ENCODE data around the gene ANKMY2.
"Not testable (repeated sequence)": the region's sequence is repeated elsewhere in the genome, so short reads cannot be mapped to it uniquely, and the experiment has no call there.

The ANKMY2 gene

DNA sequence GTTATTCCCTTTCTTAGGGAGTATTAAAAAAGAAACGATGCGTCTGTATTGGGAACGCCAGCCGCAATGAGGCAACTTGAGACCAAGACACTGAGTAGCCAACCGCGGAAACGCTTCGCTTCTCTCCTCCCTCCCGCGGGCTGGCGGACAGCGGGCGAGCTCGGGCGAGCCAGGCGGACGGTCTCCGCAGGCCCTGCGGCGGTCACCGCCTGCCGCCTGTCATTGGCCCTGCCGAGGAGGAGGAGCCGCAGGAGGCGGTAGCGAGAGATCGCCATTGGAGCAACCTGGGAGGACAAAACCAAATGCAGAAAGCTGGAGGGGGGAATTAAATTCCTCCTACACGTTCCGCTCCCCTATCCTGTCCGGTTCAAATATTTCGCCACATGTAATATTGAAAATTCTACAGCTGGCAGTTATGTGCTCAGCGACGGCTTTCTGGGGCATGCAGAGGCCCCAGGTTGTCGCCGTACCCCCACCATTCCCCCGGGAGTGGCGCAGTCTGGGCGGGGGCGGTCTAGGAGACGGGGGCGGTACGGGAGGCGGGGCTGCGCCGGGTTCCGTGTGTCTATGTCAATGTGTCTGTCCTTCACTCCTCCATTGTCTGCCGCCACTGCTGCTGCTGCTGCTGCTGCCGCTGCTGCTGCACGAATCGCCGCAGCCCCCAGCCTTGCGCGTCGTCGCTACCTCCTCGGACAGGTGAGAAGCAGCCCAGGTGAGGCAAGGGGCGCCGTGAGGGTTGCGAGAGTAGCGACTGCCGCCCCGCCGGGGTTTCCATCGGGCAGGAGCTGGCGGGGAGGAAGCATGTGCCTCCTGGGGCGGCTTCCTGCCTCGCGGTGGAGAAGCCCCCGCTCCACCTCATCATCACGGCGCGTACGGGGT, at the start of gene ANKMY2, which contains the start of gene BZW2:
Gene ANKMY2 (minus strand): TSS at position 162 of the 879 bp plus-strand sequence. CDS start 181 bp downstream, outside the sequence.
Gene BZW2 (plus strand): TSS at position 589 of the 879 bp plus-strand sequence. CDS start 19,263 bp downstream, outside the sequence.
- DNase-seq: peak; percentile 86

DNA sequence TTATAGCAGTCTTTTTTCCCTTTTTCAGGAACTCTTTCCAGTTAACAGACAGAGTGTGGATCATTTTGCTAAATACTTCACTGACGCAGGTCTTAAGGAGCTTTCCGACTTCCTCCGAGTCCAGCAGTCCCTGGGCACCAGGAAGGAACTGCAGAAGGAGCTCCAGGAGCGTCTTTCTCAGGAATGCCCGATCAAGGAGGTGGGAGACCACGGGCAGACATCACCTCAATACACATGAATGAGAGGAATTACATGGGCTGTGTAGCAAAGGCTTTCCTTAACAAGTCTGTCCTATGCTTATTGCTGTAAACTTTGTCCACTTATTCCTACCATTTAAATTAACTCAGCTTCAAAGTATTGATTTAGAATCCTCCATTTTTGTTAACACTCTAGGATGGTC, 49.3 kb upstream of the ANKMY2 start:
- no peak for DNase-seq

DNA sequence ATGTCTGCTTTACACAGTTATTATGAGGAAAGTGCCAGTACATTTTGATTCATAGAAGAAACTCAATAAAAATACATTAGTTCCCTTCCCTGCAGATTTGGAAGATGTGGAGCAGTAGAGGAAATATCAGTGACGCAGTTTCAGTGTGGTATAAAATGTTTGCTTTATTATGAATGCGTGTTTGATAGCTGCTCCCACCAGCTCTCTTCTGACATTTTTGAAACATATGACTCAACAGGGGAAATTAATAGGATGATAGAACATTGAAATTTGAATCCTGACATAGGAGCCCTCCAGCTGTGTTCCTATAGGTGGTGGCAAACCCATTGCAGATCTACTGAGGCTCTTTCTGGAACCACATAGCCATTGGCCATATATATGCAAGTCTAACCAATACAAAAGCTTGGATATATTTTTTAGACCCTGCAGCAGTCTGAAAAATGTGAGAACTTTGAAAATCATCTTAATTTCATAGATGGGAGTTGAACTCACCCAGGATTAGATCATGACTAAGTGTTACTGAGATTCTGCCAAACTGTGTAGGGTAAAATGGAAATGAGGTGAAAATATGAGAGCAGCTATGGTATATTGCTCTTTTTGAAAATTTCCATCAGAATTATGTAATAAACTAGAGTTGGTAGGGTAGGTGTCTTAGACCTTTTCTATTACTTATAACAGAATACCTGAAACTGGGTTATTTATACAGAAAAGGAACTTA, 48.2 kb upstream of the ANKMY2 start:
- no peak for DNase-seq

DNA sequence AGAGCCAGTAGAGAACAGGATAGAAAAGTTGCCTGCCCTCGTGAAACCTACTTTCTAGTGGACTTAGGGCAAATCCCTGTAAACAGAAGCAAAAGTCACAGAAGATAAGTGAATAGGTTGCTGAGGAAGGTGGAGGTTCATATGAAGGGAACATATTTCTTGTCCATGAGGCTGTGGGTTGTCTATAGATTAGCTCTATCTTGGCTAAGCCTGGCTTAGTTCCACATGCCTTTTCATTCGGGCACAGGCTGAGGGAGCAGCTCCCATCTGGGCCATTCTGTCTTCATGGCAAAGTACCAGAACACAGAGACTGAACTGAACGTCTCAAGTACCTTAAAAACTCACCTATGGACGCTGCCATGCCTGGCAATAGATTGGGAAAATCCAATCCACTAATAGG, 45.7 kb upstream of the ANKMY2 start:
- no peak for DNase-seq

DNA sequence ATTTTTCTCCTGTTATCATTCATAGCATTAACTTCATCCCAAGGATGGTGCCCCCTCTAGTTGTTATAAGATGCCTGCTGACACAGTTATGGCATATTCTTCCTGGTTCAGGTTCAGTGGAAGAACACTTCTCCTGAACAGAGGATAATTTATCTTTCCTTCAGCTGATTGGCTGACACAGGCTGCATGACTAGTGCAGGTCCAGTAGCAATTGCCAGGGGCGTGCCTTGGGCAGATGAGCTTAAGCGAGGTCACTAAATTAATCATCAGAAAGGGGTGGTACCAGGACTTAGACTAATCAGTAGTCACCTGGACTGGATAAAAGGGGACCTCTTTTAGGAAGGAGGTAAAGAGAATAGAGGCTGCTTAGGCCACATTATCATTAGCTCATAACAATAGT, 42.7 kb upstream of the ANKMY2 start:
- DNase-seq: no peak

DNA sequence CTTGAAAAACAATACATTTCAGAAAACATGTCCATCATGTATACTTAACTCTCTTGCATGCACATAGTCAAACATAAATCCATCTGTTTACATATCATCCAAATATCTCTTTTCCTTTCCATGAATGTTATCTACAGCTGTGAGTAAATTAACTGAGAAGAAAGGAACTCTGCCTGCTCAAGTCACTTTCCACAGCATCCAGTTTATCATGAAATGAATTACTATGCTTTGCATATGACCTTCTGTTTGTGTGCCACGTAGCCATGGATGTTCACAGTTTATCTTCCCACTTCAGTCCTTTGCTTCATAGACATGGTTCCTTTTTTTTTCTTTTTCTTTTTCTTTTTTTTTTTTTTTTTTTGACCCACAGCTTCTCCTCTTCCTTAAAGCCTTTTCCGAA, 40.0 kb upstream of the ANKMY2 start:
- DNase-seq: no peak

DNA sequence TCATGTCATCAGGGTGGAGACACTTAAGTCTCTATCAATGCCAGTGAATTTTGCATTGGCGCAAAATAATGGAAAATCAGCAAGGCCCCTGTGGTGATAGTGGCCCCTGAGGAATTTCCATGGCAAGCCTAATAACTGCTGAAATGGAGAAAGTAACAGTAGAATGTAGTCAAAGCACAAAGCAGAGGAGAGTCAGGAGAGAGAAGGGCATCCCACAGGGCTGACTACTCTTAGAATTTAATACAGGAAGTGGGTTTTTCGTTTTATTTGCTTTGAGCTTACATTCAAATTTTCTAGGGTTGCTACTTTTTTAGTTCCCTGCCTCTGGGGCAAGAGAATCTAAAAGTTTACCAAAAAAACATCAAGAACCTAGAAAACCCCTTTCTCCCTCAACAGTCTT, 39.4 kb upstream of the ANKMY2 start:
- no peak for DNase-seq

DNA sequence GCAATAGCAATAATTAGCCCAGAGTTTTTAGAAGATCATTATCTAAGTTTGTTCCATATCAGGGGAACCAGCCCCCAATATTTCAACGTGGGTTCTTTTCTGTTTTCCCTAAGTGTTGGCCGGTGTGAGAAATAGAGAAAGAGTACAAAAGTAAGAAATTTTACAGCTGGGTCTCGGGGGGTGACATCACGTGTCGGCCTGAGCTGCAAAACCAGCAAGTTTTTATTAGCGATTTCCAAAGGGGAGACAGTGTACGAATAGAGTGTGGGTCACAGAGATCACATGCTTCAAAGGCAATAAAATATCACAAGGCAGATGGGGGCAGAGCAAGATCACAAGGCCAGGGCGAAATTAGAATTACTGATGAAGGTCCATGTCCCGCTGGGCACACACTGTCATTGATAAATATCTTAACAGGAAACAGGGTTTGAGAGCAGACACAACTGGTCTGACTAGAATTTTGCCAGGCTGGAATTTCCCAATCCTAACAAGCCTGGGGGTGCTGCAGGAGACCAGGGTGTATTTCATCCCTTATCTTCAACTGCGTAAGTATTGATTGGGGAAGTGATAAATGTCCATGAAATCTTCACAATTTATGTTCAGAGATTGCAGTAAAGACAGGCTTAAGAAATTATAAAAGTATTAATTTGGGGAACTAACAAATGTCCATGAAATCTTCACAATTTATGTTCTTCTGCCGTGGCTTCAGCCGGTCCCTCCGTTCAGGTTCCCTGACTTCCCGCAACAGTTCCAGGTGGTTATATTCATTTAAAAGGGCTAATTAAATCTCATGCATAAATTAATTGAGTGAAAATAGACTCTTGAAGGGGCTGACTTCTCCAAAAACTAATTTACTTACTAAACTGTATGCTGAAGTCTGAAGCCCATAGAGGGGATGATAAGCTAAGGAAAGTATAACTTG, 33.4 kb upstream of the ANKMY2 start:
- not testable (repeated sequence) for DNase-seq

DNA sequence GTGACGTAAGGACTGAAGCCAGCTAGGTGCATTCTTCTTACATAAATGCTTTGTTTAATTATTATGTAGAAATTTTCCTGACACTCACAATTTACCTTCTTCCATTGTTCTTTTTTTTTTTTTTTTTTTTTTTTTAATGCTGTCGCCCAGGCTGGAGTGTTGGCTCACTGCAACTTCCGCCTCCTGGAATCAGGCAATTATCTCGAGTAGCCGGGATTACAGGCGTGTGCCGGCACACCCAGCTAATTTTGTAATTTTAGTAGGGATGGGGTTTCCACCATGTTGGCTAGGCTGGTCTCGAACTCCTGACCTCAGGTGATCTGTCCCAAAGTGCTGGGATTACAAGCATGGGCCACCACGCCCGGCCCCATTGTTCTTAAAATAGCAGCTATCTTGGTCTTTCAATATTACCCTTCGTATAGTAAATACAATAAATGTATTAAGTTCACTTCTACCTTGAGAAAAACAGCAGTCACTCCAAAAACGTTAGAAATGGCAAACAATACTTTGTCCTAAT, 32.5 kb upstream of the ANKMY2 start:
- no peak for DNase-seq

DNA sequence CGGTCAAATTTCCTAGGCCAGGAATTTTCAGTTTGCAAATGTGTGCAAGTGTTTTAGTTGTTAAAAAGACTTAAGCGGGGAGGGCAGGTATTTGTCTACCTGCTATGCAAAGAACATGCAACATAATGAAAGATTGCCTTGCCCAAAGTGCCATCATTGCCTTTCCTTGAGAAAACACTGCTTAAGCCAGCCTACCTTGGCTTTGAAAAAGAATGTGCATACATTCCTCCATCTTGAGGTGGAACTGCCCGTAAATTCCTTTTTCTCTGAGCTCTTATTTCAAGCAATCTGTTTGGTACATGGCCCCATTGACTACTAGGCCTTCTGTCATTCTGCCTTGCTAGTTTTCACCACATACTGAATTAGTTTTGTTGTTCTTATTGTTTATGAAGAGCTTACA, 29.7 kb upstream of the ANKMY2 start:
- DNase-seq: no peak

DNA sequence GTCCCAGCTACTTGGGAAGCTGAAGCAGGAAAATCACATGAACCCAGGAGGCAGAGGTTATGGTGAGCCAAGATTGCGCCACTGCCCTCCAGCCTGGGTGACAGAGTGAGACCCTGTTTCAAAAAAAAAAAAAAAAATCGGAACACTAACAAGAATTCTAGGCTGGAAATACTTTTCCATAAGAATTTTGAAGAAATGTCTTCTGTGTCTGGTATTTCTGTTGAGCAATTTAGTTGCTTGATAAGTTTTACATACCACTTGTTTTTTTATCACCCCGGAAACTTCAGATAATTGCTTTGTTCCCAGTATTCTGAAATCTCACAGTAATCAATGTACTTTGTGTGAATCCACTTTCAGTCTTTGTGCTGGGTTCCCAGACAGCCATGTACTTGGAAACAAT, 26.3 kb upstream of the ANKMY2 start:
- DNase-seq: no peak

DNA sequence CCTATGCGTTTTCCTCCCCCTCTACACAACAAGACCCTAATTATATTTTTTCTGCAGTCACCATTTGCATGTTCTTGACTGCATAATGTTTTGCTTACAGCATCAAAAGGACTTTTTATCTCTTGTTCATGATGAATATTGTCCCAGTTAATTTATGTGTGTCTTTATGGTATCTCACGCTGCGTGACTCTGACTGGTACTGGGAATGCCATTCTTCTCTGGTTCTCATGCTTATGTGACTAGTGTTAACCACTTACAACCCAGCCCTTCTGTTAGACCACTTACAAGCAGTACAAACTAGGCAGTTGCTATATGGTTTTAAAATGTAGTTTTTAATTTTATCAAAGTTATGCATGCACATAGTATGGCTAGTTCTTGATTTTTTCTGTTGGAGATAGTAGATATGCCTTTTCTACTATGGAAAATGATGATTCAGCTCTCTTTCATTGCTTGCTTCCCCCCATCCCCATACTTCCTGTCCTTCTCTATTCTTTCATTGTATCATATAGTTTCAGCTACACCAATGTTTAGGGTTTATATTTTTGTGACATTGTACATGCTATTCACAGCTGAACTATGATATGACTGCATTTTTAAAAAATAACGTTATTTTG, 25.3 kb upstream of the ANKMY2 start:
- no peak for DNase-seq

DNA sequence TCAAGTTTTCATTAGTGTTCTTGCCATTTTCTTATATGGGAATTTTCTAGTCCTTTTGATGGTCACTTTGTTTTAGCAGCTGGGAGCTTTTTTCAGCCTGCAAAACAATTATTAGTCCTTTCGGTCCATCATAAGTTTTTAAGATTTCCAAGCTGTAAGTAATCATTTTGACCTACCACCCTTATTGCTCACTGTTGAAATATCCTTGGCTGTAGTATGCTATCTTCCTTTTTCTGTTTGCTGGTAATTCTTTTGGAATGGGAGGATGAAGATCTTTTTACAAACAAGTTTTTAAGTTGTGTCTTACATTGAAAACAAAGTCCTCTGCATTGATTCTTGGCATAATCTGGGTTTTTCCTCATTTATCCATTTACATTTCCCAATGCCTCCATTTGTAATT, 24.5 kb upstream of the ANKMY2 start:
- no peak for DNase-seq

DNA sequence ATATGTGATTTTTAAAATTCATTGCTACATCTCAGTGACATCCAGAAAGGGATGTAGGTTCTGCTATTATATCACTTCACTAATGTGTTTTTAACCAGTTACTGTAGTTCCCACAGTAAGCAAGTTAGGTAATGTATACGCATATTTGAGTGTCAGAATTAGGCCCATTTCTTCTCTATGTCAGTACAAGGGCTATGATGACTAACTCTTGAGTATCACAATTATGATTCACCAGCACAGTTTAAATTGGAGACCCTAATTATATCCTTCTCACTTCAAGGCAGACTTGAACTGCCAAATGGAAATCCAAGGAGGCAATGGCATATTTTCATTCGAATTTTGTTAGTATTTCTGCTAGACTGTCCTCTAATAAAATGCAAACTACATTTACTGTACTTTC, 24.0 kb upstream of the ANKMY2 start:
- no peak for DNase-seq

DNA sequence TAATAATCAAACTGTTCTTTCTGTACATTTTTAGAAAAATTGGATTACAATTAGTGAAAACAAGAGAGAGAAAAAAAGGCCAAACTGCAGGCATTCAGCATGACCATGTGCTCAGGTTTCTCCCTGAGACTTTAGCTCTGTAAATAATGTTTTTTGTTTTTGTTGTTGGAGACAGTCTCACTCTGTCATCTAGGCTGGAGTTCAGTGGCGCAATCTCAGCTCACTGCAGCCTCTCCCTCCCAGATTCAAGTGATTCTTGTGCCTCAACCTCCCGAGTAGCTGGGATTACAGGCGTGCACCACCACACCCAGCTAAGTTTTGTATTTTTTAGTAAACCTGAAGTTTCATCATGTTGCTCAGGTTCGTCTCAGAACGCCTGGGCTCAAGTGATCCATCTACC, 23.4 kb upstream of the ANKMY2 start:
- DNase-seq: no peak

DNA sequence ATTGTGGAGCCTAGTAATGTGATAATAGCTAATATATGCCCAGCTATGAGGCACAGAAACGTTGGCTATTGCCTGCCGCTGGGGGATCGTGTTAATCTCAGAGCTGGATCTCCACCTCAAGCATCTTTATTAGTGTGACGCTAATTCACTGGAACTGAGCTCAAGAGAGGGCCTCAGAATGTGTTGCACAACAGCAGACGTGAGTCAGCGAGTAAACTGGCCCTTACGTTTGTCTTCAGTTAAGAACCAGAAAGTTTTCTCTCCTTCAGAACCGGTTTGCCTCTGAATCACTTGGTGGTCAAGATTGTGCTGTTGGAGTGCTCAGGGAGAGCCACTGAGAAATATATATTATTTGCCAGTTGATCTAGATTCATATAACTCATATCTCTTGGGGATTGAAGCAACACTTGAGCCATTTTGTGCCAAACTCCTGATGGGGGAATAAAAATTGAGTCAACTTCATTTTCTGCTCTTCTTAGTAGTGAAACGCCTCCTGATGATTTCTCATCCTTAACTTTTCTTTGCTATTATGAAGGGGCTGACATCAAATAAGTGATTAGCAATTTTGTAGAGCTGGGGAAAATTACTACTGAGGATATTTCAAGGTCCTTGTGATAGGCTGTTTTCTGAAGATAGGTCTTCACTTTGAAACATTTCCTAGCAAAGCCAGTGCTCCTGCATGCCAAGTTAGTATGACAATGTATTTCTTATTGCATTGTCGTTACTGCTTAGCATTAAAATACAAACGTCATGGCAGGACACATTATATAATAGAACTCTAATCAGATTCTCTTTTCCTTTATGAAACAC, 22.7 kb upstream of the ANKMY2 start:
- DNase-seq: no peak

DNA sequence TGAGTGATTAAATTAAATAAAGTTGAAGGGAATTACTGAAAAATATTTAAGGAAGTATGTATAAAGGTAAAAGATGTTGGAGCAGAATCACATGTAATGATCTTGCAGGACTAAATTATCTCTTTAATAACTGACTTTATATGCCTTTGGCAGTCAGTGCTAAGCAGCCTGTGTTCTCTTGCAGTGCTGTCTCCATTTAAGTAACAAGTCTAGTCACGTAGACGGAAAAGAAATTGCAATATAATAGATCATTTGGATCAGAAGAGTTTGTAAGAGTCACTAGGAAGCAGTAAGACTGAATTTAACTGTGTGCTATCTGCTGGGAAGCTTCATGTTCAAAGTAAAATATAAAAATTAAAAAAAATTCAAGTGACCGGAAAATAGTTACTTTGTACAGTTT, 21.8 kb upstream of the ANKMY2 start:
- DNase-seq: no peak

DNA sequence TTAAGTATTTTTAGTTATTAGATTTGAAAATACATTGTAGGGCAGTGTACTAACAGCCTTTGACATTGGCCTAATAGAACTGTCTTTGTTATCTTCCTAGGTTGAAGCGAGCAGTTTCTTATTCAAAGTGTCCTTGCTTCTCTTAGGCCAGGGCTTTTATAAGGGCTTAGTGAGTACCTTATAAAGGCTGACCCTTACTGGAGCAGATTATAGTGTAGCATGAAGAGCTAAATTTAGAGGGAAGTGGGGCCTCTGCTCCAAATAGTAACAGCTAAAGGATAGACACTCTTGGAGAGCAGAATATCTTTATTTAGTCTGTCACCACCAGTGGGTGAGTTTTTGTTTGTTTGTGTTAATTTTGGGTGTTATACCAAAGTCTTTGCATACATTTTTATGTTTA, 16.4 kb upstream of the ANKMY2 start:
- no peak for DNase-seq

DNA sequence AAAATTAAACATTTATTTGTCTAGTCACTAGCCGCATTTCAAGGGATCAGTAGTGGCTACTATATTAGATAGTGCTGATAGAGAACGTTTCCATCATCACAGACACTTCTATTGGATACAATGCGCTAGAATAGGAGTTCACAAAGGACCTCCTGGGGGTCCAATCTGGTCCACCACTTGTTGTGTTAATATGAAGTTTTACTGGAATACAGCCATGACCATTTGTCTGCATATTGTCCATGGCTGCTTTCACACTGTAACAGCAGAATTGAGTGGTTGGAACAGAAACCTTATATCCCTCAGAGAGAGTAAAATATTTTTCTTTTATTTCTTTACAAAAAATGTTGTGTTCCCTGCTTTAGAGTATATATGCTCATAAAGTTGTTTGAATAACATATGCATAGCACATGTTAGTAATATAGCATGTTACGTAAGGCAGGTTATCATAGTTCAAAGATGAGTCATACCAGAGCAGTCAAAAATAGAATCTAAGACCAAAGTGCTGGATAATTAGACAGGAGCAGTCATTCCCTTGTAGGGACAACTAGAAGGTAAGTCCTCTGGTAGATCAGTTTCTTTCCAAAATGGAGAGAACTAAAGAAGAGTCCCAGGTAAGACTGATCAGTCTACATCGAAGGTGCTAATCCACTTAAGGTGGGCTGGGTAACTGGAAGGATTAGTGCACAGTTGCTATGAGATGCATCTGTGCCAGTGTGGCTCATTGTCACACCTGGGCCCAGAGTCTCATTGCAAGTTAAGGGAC, 15.3 kb upstream of the ANKMY2 start:
- no peak for DNase-seq

DNA sequence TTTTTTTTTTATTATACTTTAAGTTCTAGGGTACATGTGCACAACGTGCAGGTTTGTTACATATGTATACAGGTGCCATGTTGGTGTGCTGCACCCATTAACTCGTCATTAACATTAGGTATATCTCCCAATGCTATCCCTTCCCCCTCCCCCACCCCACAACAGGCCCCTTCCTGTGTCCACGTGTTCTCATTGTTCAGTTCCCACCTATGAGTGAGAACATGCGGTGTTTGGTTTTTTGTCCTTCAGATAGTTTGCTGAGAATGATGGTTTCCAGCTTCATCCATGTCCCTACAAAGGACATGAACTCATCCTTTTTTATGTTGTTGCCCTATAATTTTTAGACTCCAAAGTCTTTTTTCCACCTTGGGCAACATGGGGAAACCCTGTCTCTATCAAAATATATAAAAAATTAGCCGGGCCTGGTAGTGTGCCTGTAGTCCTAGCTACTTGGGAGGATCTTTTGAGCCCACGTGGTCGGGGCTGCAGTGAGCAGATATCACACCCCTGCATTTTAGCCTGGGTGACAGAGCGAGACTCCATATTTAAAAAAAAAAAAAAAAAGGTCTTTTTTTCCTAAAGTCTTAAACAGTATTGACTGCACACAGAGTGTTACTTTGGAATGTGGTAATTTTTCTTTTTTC, 14.4 kb upstream of the ANKMY2 start:
- DNase-seq: not testable (repeated sequence)
